Measurements from ENCODE around the gene CAP2.

CAP2 gene

GRCh38 chr6:17392978-17393891, at the start of gene CAP2:
TSS of gene CAP2 (plus strand) at chr6:17393595. CDS start at chr6:17421556, 27,961 bp downstream.
- DNase-seq: no peak

GRCh38 chr6:17347012-17347411, 46.4 kb upstream of the CAP2 start:
- no peak for DNase-seq

- no peak for DNase-seq
Observed at GRCh38 chr6:17349427-17349826, 44.0 kb upstream of the CAP2 start.

GRCh38 chr6:17352302-17352701, 41.1 kb upstream of the CAP2 start:
- no peak for DNase-seq

- no peak for DNase-seq
Observed at GRCh38 chr6:17353440-17354175, 39.8 kb upstream of the CAP2 start.

GRCh38 chr6:17354700-17355403, 38.5 kb upstream of the CAP2 start:
- DNase-seq: no peak

- no peak for DNase-seq
Observed at GRCh38 chr6:17355404-17355774, 38.0 kb upstream of the CAP2 start.

- DNase-seq: no peak
Observed at GRCh38 chr6:17358515-17358914, 34.9 kb upstream of the CAP2 start.

GRCh38 chr6:17360564-17360963, 32.8 kb upstream of the CAP2 start:
- DNase-seq: no peak

- no peak for DNase-seq
Observed at GRCh38 chr6:17361013-17361412, 32.4 kb upstream of the CAP2 start.

- no peak for DNase-seq
Observed at GRCh38 chr6:17365961-17366360, 27.4 kb upstream of the CAP2 start.

- DNase-seq: no peak
Observed at GRCh38 chr6:17367868-17368267, 25.5 kb upstream of the CAP2 start.

GRCh38 chr6:17381424-17382147, 11.8 kb upstream of the CAP2 start:
- no peak for DNase-seq

GRCh38 chr6:17385660-17386059, 7.7 kb upstream of the CAP2 start:
- DNase-seq: no peak

- DNase-seq: no peak
Observed at GRCh38 chr6:17388365-17388764, 5.0 kb upstream of the CAP2 start.

GRCh38 chr6:17389274-17389847, 4.0 kb upstream of the CAP2 start:
- no peak for DNase-seq

- no peak for DNase-seq
Observed at GRCh38 chr6:17390276-17390675, 3.1 kb upstream of the CAP2 start.

- DNase-seq: no peak
Observed at GRCh38 chr6:17391976-17392375, 1.4 kb upstream of the CAP2 start.

GRCh38 chr6:17393892-17394631, 667 bp downstream of the CAP2 start:
- no peak for DNase-seq

GRCh38 chr6:17395112-17395511, 1.7 kb downstream of the CAP2 start:
- no peak for DNase-seq

GRCh38 chr6:17396256-17396655, 2.9 kb downstream of the CAP2 start:
- no peak for DNase-seq

- DNase-seq: no peak
Observed at GRCh38 chr6:17397764-17398194, 4.4 kb downstream of the CAP2 start.
